Peyer's patch (tissue), 4 donors: Measurements from ENCODE around the gene PANK1. TPM values are rescaled to one million over a fixed set of nuclear protein-coding genes. Genes with fewer than 3 reads are reported as not detected.
A peak's percentile ranks its signal among the peaks of the same experiment; 100 is the strongest.

Experiments
- DNase-seq, 3 donors: peaks; one replicate each; pipeline ENCODE4 v3.0.0-alpha.2; 2017 to 2019
- H3K27ac ChIP-seq, 4 donors: fragments of 200-600 bp; sonication (generic); one replicate each; pipeline ENCODE4 v1.5.1; 2016 to 2019
- H3K27me3 ChIP-seq, 2 donors: fragments of 200-600 bp; sonication (generic); one replicate each; pipeline ENCODE4 v1.5.1; 2019
- H3K36me3 ChIP-seq, 3 donors: fragments of 200-600 bp; sonication (generic); one replicate each; pipeline ENCODE4 v1.5.1; 2016 to 2019
- H3K4me1 ChIP-seq, 4 donors: fragments of 200-600 bp; sonication (generic); one replicate each; pipeline ENCODE4 v1.5.1; 2016 to 2019
- H3K4me3 ChIP-seq, 4 donors: fragments of 200-600 bp; sonication (generic); 1 replicate in 3 of 4; 2 replicates in 1 of 4; pipeline ENCODE4 v1.5.1; 2016 to 2019; ENCODE audit warnings: mild to moderate bottlenecking in 1 of 4
- H3K9me3 ChIP-seq, 4 donors: fragments of 200-600 bp; sonication (generic); one replicate each; pipeline ENCODE4 v1.5.1; 2016 to 2019; ENCODE audit warnings: mild to moderate bottlenecking in 1 of 4
- POLR2A ChIP-seq, 2 donors: fragments of 450-650 bp; IDR thresholded peaks; one replicate each; pipeline ENCODE4 v1.5.1; 2017; ENCODE audit warnings: antibody characterized with exemption in 2 of 2, mild to moderate bottlenecking in 2 of 2, moderate library complexity in 2 of 2
- total RNA-seq, 4 donors: library from RNA; depleted of rRNA; stranded (reverse); fragments of >200 nt; gene quantifications; one replicate each; pipeline ENCODE4 v1.1.0, GENCODE V29; 2016
- TF ChIP-seq, protein P1 (sequence below), 6 experiments: fragments of 450-650 bp in 4 of 6; fragments of 200-600 bp in 2 of 6; sonication (generic) in 1 of 6; IDR thresholded peaks; one replicate each; pipeline ENCODE4 v1.5.1; 2017 to 2019; ENCODE audit warnings: antibody characterized with exemption in 6 of 6, mild to moderate bottlenecking in 3 of 6, moderate library complexity in 1 of 6

Gene PANK1
- total RNA-seq, 4 donors from 2014 or later, result 22.3 to 45.9 (median 33.9) TPM

DNA sequence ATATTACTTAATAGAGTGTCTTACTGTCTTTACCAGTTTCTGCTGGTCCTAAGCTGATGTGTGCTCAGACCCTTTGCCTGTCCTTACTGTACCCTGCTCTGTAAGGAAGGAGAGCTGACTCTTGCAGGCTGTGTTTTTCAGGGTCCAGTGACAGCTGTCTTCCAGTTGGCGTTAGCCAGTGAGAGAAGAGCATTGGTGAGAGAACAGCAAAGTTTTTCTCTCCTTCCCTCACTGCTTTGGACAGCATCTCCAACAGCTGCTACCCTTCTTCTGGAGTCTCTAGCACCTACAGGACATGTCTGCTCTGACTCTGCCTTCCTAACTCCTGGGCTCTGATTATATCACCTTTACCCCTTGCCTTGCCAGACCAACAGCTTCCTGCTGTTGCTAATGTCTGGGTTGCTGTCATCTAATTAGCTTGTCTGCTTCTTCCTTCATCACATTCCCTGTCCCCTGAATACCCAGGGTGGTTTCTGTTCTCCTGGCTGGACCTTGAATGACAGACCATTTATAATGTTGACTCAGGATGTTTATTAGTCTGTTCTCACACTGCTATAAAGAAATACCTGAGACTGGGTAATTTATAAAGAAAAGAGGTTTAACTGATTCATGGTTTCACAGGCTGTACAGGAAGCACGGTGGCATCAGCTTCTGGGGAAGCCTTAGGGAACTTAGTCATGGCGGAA, 23.5 kb upstream of the PANK1 start:
- Histone ChIP-seq H3K36me3 (no peaks in the 10 kb centered on the region), H3K9me3 (no peaks in the 10 kb centered on the region), H3K27ac (peak overlapping the region in 2 of 4 donors; percentile 67 to 78), H3K27me3 (no peaks in the 10 kb centered on the region), H3K4me3 (peak overlapping the region in 1 of 4 donors; percentile 16), H3K4me1 (no peaks in the 10 kb centered on the region)
- TF ChIP-seq, protein P1, sequence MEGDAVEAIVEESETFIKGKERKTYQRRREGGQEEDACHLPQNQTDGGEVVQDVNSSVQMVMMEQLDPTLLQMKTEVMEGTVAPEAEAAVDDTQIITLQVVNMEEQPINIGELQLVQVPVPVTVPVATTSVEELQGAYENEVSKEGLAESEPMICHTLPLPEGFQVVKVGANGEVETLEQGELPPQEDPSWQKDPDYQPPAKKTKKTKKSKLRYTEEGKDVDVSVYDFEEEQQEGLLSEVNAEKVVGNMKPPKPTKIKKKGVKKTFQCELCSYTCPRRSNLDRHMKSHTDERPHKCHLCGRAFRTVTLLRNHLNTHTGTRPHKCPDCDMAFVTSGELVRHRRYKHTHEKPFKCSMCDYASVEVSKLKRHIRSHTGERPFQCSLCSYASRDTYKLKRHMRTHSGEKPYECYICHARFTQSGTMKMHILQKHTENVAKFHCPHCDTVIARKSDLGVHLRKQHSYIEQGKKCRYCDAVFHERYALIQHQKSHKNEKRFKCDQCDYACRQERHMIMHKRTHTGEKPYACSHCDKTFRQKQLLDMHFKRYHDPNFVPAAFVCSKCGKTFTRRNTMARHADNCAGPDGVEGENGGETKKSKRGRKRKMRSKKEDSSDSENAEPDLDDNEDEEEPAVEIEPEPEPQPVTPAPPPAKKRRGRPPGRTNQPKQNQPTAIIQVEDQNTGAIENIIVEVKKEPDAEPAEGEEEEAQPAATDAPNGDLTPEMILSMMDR (IDR thresholded peaks at IDR 0.05), result no peak
- peak in 1 of 2 donors; percentile 43 for TF ChIP-seq POLR2A (IDR thresholded peaks at IDR 0.05)
- peak in 2 of 3 donors; percentile 50 to 57 for DNase-seq

DNA sequence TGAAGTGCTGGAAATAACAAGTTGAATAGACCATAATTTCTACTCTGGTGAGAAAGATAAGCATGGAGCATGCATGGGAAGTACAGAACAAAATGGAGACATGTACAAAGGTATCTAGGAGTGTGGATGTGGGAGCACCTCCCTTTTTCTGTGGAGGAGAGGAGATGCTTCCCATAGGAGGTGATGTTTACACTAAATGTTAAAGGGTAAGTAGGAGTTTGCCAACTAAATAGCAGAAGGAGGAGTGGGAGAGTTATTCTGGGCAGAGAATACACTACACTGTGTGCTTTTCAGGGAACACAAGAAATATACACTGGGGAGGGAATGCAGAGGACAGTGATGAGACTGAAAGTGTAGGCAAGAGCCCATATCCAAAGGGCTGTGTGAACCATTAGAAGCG, 21.1 kb upstream of the PANK1 start:
- Histone ChIP-seq H3K4me1 (no peaks in the 10 kb centered on the region), H3K9me3 (no peaks in the 10 kb centered on the region), H3K27ac (no peak overlapping the region), H3K27me3 (no peaks in the 10 kb centered on the region), H3K4me3 (no peak overlapping the region), H3K36me3 (no peaks in the 10 kb centered on the region)
- no peak for DNase-seq
- TF ChIP-seq, protein P1 (IDR thresholded peaks at IDR 0.05), result no peak
- TF ChIP-seq POLR2A (IDR thresholded peaks at IDR 0.05), result no peak

DNA sequence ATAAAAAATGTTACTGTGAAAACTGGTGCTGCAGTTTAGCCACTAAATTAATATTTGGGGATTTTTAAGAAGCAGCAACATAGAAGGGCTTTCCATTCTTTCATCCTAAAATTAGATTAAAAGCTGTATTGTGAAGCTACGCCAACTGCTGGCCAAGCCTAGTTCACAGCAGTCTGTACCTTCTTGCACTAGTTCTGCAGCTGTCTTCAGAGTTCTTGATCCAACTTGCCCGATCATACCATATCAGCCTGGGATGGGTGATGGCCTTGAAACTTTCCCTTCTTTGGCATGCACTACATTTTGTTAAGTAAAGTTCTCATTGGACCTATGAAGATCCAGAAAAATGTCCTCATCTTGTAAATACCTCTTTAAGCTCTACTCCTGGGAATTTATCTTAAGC, 20.3 kb upstream of the PANK1 start:
- Histone ChIP-seq H3K27ac (no peak overlapping the region), H3K4me1 (no peaks in the 10 kb centered on the region), H3K27me3 (no peaks in the 10 kb centered on the region), H3K4me3 (no peak overlapping the region), H3K9me3 (no peaks in the 10 kb centered on the region), H3K36me3 (no peaks in the 10 kb centered on the region)
- no peak for DNase-seq
- TF ChIP-seq, protein P1 (IDR thresholded peaks at IDR 0.05), result no peak
- TF ChIP-seq POLR2A (IDR thresholded peaks at IDR 0.05), result no peak

DNA sequence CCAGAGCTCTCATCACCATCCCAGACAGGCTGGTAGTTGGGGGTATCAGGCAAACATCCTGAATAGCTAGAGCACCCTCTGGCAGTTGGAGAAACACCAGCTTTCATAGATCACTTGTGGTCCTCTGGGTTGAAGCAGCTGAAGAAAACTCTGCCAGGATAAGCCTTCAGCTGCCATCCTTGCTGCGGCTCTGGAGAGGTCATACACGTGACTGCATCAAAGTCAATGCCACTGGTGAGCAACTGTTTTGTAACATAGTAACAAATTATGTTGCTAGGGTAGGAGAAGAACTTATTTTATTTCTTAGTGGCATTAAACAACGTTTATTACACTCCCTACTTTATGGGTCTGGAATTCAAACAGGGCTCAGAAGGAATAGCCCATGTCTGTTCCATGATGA, 19.2 kb upstream of the PANK1 start:
- H3K27ac ChIP-seq, result no peak overlapping the region
- H3K4me1 ChIP-seq, result no peaks in the 10 kb centered on the region
- no peak overlapping the region for H3K4me3 ChIP-seq
- TF ChIP-seq, protein P1 (IDR thresholded peaks at IDR 0.05), result no peak
- no peak for TF ChIP-seq POLR2A (IDR thresholded peaks at IDR 0.05)
- no peaks in the 10 kb centered on the region for H3K9me3 ChIP-seq
- H3K27me3 ChIP-seq, result no peaks in the 10 kb centered on the region
- no peak for DNase-seq
- no peaks in the 10 kb centered on the region for H3K36me3 ChIP-seq

DNA sequence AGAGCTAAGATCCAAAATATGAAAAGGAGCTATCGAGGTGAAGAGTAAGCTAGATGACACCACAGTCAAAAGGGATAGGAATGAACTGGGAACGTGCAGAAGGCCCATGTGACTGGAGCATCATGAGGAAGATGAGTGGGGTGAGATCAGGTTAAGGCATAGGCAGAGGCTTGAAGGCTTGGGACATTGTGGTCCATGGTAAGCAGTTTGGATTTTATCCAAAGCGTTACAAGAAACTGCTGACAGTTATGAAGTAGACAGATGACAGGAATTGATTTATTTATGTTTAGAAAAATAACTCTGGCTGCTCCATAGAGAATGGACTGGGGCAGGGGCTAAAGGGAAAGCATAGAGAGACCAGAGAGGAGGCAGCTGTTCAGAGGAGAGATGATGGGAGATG, 18.1 kb upstream of the PANK1 start:
- Histone ChIP-seq H3K36me3 (no peaks in the 10 kb centered on the region), H3K4me1 (no peaks in the 10 kb centered on the region), H3K9me3 (no peaks in the 10 kb centered on the region), H3K27me3 (no peaks in the 10 kb centered on the region), H3K27ac (no peak overlapping the region), H3K4me3 (no peak overlapping the region)
- DNase-seq, result no peak
- TF ChIP-seq POLR2A (IDR thresholded peaks at IDR 0.05), result no peak
- TF ChIP-seq, protein P1 (IDR thresholded peaks at IDR 0.05), result no peak
